ENCODE results near the gene RPE65. TPM values are rescaled to one million over a fixed set of nuclear protein-coding genes. Genes with fewer than 3 reads are reported as not detected.

The RPE65 gene
- total RNA-seq: not detected in 2 replicates
- not detected in 2 replicates for polyA plus RNA-seq
- polyA plus RNA-seq (2012): not detected in 2 replicates
- polyA minus RNA-seq (ENCODE audit: low replicate concordance): not detected in 2 replicates

DNA sequence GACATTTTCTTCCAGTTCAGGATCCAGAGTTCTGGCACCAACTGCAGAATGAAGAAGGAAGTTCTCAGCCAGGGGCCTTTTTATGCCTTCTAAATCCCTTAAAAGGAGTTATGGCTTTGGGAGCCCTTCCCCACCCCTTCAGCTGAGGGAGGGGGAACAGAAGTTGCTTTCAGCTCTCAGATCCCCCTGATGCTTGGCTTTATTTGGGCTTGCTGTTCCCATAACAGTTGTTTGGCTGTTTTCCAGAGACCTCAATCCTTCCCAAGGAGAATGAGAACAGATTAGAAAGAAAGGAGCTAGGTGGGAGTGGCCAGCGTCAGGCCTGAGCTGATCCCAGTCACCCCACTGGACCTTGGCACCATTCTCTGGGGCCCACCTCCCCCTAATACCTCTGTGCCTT, at the start of gene RPE65:
Gene RPE65 (minus strand): TSS at position 54 of the 400 bp plus-strand sequence. CDS start 49 bp downstream, at position 5.
- Histone ChIP-seq H3K4me3 (replicated peaks in 1 of 4; ENCODE audit: control extremely low read depth in 1 of 4, insufficient read depth in 1 of 4, low read depth in 3 of 4, low read length in 4 of 4) (no peak within 1 kb of the TSS), H3K27ac (ENCODE audit: insufficient read depth, low read length) (no peak within 1 kb of the TSS), H2AFZ (ENCODE audit: low read length) (no peak within 1 kb of the TSS), H3K9ac (ENCODE audit: insufficient read depth, low read length) (no peak within 1 kb of the TSS), H4K20me1 (ENCODE audit: control insufficient read depth, extremely low read depth, insufficient read depth, low read length) (no peaks in the 10 kb centered on the region), H3K4me1 (ENCODE audit: control insufficient read depth, extremely low read depth, insufficient read depth, low read length) (no peaks in the 10 kb centered on the region), H3K4me2 (ENCODE audit: extremely low read depth, insufficient read depth, low read length) (no peak within 1 kb of the TSS), H3K79me2 (ENCODE audit: control insufficient read depth, insufficient read depth, low read length) (no peaks in the 10 kb centered on the region), H3K27me3 (ENCODE audit: control insufficient read depth, insufficient read depth, low read length) (peaks cover 3% of the 10 kb centered on the region), H3K36me3 (ENCODE audit: control insufficient read depth, insufficient read depth, low read length) (no peaks in the 10 kb centered on the region), H3K9me3 (ENCODE audit: control insufficient read depth, insufficient read depth, low read depth, low read length) (no peaks in the 10 kb centered on the region)
- TF ChIP-seq, protein P1, sequence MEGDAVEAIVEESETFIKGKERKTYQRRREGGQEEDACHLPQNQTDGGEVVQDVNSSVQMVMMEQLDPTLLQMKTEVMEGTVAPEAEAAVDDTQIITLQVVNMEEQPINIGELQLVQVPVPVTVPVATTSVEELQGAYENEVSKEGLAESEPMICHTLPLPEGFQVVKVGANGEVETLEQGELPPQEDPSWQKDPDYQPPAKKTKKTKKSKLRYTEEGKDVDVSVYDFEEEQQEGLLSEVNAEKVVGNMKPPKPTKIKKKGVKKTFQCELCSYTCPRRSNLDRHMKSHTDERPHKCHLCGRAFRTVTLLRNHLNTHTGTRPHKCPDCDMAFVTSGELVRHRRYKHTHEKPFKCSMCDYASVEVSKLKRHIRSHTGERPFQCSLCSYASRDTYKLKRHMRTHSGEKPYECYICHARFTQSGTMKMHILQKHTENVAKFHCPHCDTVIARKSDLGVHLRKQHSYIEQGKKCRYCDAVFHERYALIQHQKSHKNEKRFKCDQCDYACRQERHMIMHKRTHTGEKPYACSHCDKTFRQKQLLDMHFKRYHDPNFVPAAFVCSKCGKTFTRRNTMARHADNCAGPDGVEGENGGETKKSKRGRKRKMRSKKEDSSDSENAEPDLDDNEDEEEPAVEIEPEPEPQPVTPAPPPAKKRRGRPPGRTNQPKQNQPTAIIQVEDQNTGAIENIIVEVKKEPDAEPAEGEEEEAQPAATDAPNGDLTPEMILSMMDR (conservative IDR thresholded peaks at IDR 0.05 in 1 of 2, IDR thresholded peaks at IDR 0.05 in 1 of 2; ENCODE audit: low read depth in 1 of 2, low read length in 2 of 2): no peak
- TF ChIP-seq EZH2 (IDR thresholded peaks at IDR 0.05; ENCODE audit: low read length, missing control alignments): no peak
- peak; percentile 25 to 43 for DNase-seq (ENCODE audit: low read depth in 2 of 2)

DNA sequence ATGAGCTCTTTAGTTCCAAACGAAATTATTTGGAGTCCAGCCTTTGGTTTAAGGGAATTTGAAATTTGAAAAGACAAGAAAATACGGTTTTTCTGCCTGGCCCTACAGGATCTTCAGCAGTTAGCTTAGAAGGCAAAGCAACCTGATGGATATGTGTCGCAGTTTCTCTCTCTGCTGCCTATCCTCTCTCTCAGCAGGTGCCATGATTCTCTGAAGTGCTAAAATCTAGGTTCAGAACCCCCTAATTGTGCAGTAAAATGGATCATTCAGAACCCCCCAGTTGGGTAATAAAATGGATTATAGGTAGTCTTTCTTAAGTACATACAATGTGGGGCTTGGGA, 47.6 kb upstream of the RPE65 start:
- Histone ChIP-seq H3K4me3 (replicated peaks in 1 of 4; ENCODE audit: control extremely low read depth in 1 of 4, insufficient read depth in 1 of 4, low read depth in 3 of 4, low read length in 4 of 4) (peak overlapping the region; percentile 61 to 92 (median 82)), H3K9ac (ENCODE audit: insufficient read depth, low read length) (peak overlapping the region; percentile 31), H3K27me3 (ENCODE audit: control insufficient read depth, insufficient read depth, low read length) (no peaks in the 10 kb centered on the region), H3K36me3 (ENCODE audit: control insufficient read depth, insufficient read depth, low read length) (no peaks in the 10 kb centered on the region), H2AFZ (ENCODE audit: low read length) (peak overlapping the region; percentile 92), H3K4me2 (ENCODE audit: extremely low read depth, insufficient read depth, low read length) (peak overlapping the region; percentile 89), H4K20me1 (ENCODE audit: control insufficient read depth, extremely low read depth, insufficient read depth, low read length) (no peaks in the 10 kb centered on the region), H3K27ac (ENCODE audit: insufficient read depth, low read length) (no peak overlapping the region), H3K9me3 (ENCODE audit: control insufficient read depth, insufficient read depth, low read depth, low read length) (no peaks in the 10 kb centered on the region), H3K79me2 (ENCODE audit: control insufficient read depth, insufficient read depth, low read length) (peaks cover 29% of the 10 kb centered on the region), H3K4me1 (ENCODE audit: control insufficient read depth, extremely low read depth, insufficient read depth, low read length) (peaks cover 5% of the 10 kb centered on the region)
- no peak for DNase-seq (ENCODE audit: low read depth in 2 of 2)
- TF ChIP-seq, protein P1 (conservative IDR thresholded peaks at IDR 0.05 in 1 of 2, IDR thresholded peaks at IDR 0.05 in 1 of 2; ENCODE audit: low read depth in 1 of 2, low read length in 2 of 2): peak in 1 of 2 donors; percentile 2
- TF ChIP-seq EZH2 (IDR thresholded peaks at IDR 0.05; ENCODE audit: low read length, missing control alignments): no peak

DNA sequence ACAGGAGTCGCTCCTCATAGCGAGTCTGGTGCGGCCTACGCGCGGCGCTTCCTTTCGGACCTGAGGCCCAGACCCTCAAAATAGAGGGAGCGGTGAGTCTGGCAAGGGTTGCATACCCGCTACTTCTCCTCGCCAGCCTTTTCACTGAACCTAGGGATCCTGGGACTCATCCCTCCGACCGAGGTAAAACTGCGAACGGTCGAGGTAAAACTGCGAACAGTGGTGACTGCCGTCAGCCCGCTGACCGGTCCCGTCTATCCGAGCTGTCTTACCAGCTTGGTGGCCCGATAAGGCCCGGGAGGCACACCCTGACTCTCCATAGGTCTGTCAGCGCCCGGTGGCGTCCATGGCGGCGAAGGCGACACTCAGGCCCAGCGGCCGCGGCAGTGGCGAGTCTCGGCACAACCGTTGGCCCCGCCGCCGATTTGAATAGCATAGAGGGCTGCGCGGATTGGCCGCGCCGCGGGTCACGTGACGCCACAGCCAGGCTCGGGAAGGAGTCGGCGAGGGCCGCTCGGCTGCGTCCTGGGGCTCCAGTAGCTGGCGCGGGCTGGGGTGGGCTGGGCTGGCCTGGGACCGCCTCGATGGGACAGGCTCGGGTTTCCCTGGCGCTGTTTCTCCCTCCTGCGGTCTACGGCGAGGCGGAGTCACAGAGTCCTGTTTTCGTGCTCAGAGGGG, 47.1 kb upstream of the RPE65 start, which contains the start of gene DEPDC1:
Gene DEPDC1 (minus strand): TSS at position 403 of the 678 bp plus-strand sequence. CDS start 83 bp downstream, at position 320.
- Histone ChIP-seq H3K27ac (ENCODE audit: insufficient read depth, low read length) (peak within 1 kb of the TSS; percentile 85), H3K4me3 (replicated peaks in 1 of 4; ENCODE audit: control extremely low read depth in 1 of 4, insufficient read depth in 1 of 4, low read depth in 3 of 4, low read length in 4 of 4) (peak within 1 kb of the TSS; percentile 74 to 92 (median 82)), H3K4me2 (ENCODE audit: extremely low read depth, insufficient read depth, low read length) (peak within 1 kb of the TSS; percentile 97), H3K4me1 (ENCODE audit: control insufficient read depth, extremely low read depth, insufficient read depth, low read length) (peaks cover 5% of the 10 kb centered on the region), H3K27me3 (ENCODE audit: control insufficient read depth, insufficient read depth, low read length) (no peaks in the 10 kb centered on the region), H3K9ac (ENCODE audit: insufficient read depth, low read length) (peak within 1 kb of the TSS; percentile 54), H3K9me3 (ENCODE audit: control insufficient read depth, insufficient read depth, low read depth, low read length) (no peaks in the 10 kb centered on the region), H3K36me3 (ENCODE audit: control insufficient read depth, insufficient read depth, low read length) (no peaks in the 10 kb centered on the region), H2AFZ (ENCODE audit: low read length) (peak within 1 kb of the TSS; percentile 92), H3K79me2 (ENCODE audit: control insufficient read depth, insufficient read depth, low read length) (peaks cover 31% of the 10 kb centered on the region), H4K20me1 (ENCODE audit: control insufficient read depth, extremely low read depth, insufficient read depth, low read length) (no peaks in the 10 kb centered on the region)
- TF ChIP-seq EZH2 (IDR thresholded peaks at IDR 0.05; ENCODE audit: low read length, missing control alignments): no peak
- TF ChIP-seq, protein P1 (conservative IDR thresholded peaks at IDR 0.05 in 1 of 2, IDR thresholded peaks at IDR 0.05 in 1 of 2; ENCODE audit: low read depth in 1 of 2, low read length in 2 of 2): no peak
- peak; percentile 94 to 95 for DNase-seq (ENCODE audit: low read depth in 2 of 2)

All from fibroblast of lung (primary cell).